Suprapubic skin (tissue), 4 donors: Measurements from ENCODE around the gene UBAP1L. TPM values are rescaled to one million over a fixed set of nuclear protein-coding genes. Genes with fewer than 3 reads are reported as not detected.

ENCODE experiments used
- DNase-seq, 2 donors: peaks; one replicate each; pipeline ENCODE4 v3.0.0-alpha.2; 2019; ENCODE audit warnings: low spot score in 2 of 2
- H3K27ac ChIP-seq: fragments of 200-600 bp; sonication (generic); one replicate; pipeline ENCODE4 v1.5.1; 2019
- H3K27me3 ChIP-seq: fragments of 200-600 bp; sonication (generic); one replicate; pipeline ENCODE4 v1.5.1; 2019
- H3K36me3 ChIP-seq: fragments of 200-600 bp; sonication (generic); one replicate; pipeline ENCODE4 v1.5.1; 2019
- H3K4me1 ChIP-seq: fragments of 200-600 bp; sonication (generic); one replicate; pipeline ENCODE4 v1.5.1; 2019
- H3K4me3 ChIP-seq: fragments of 200-600 bp; sonication (generic); one replicate; pipeline ENCODE4 v1.5.1; 2019; ENCODE audit warnings: mild to moderate bottlenecking
- H3K9me3 ChIP-seq: fragments of 200-600 bp; sonication (generic); one replicate; pipeline ENCODE4 v1.5.1; 2019
- EP300 ChIP-seq: sonication (generic); formaldehyde crosslinking; IDR thresholded peaks from one replicate; pipeline ENCODE4 v1.6.1; 2017; ENCODE audit warnings: antibody characterized with exemption
- POLR2A ChIP-seq, 2 donors: fragments of 450-650 bp; IDR thresholded peaks; one replicate each; pipeline ENCODE4 v1.6.1; 2017; ENCODE audit warnings: antibody characterized with exemption in 2 of 2, mild to moderate bottlenecking in 2 of 2, moderate library complexity in 2 of 2
- POLR2AphosphoS5 ChIP-seq, 3 donors: sonication (generic); formaldehyde crosslinking; IDR thresholded peaks; one replicate each; pipeline ENCODE4 v1.6.1; 2017; ENCODE audit warnings: antibody characterized with exemption in 3 of 3
- WGBS: methylation state at CpG from one replicate; pipeline ENCODE4 v1.1.5; 2018; 5-methylcytosine and 5-hydroxymethylcytosine counted together
- total RNA-seq, 4 donors: library from RNA; depleted of rRNA; stranded (reverse); fragments of >200 nt; gene quantifications; one replicate each; pipeline ENCODE4 v1.1.0, GENCODE V29; 2016
- TF ChIP-seq, protein P1 (sequence below), 2 donors: fragments of 200-600 bp in 1 of 2; fragments of 450-650 bp in 1 of 2; sonication (generic) in 1 of 2; IDR thresholded peaks; one replicate each; pipeline ENCODE4 v1.5.1; 2016 to 2019; ENCODE audit warnings: antibody characterized with exemption in 2 of 2, mild to moderate bottlenecking in 1 of 2, moderate library complexity in 1 of 2

UBAP1L gene
- total RNA-seq, 4 donors from 2014 or later = 2.3 to 21.4 (median 5.6) TPM

DNA sequence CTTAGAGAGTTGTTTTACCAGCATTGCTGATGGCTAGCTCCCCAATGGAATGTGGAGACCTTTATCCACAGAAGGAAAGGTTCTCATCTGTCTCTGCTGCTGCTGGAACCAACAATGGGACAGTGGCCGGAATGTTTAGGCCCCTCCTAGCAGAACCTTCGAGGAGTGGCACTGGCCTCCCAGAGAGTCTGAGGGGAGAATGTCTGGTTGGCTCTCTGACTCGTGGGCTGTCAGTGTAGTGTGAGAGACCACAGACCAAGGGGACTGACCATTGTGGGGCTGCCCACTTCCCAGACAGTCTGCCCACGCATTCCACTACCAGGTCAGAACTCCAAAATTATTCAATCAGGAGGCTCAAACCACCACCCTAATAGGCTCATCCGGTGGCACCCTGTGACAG, 52.3 kb downstream of the UBAP1L start:
- no peak for DNase-seq
- TF ChIP-seq POLR2A (IDR thresholded peaks at IDR 0.05) (no peak), POLR2AphosphoS5 (IDR thresholded peaks at IDR 0.05) (no peak), EP300 (no peak)
- TF ChIP-seq, protein P1, sequence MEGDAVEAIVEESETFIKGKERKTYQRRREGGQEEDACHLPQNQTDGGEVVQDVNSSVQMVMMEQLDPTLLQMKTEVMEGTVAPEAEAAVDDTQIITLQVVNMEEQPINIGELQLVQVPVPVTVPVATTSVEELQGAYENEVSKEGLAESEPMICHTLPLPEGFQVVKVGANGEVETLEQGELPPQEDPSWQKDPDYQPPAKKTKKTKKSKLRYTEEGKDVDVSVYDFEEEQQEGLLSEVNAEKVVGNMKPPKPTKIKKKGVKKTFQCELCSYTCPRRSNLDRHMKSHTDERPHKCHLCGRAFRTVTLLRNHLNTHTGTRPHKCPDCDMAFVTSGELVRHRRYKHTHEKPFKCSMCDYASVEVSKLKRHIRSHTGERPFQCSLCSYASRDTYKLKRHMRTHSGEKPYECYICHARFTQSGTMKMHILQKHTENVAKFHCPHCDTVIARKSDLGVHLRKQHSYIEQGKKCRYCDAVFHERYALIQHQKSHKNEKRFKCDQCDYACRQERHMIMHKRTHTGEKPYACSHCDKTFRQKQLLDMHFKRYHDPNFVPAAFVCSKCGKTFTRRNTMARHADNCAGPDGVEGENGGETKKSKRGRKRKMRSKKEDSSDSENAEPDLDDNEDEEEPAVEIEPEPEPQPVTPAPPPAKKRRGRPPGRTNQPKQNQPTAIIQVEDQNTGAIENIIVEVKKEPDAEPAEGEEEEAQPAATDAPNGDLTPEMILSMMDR (IDR thresholded peaks at IDR 0.05) = no peak
- Histone ChIP-seq H3K27ac (peak overlapping the region; percentile 37), H3K27me3 (peaks cover 17% of the 10 kb centered on the region), H3K9me3 (no peaks in the 10 kb centered on the region), H3K36me3 (no peaks in the 10 kb centered on the region), H3K4me1 (peaks cover 14% of the 10 kb centered on the region), H3K4me3 (no peak overlapping the region)
- 82% methylated on average over 4 of the region's 5 CpGs for WGBS

- peaks cover 8% of the 10 kb centered on the region for H3K4me1 ChIP-seq
- H3K27me3 ChIP-seq = peaks cover 10% of the 10 kb centered on the region
- 78% methylated on average over 5 of the region's 5 CpGs for WGBS
- H3K4me3 ChIP-seq = no peak overlapping the region
- no peaks in the 10 kb centered on the region for H3K9me3 ChIP-seq
- H3K36me3 ChIP-seq = no peaks in the 10 kb centered on the region
- peak in 1 of 2 donors; percentile 30 for DNase-seq
- no peak overlapping the region for H3K27ac ChIP-seq
- TF ChIP-seq EP300 (no peak), POLR2AphosphoS5 (IDR thresholded peaks at IDR 0.05) (no peak), POLR2A (IDR thresholded peaks at IDR 0.05) (no peak)
- TF ChIP-seq, protein P1 (IDR thresholded peaks at IDR 0.05) = no peak
Observed at GRCh38 chr15:65062061-65062460, 52.9 kb downstream of the UBAP1L start.

DNA sequence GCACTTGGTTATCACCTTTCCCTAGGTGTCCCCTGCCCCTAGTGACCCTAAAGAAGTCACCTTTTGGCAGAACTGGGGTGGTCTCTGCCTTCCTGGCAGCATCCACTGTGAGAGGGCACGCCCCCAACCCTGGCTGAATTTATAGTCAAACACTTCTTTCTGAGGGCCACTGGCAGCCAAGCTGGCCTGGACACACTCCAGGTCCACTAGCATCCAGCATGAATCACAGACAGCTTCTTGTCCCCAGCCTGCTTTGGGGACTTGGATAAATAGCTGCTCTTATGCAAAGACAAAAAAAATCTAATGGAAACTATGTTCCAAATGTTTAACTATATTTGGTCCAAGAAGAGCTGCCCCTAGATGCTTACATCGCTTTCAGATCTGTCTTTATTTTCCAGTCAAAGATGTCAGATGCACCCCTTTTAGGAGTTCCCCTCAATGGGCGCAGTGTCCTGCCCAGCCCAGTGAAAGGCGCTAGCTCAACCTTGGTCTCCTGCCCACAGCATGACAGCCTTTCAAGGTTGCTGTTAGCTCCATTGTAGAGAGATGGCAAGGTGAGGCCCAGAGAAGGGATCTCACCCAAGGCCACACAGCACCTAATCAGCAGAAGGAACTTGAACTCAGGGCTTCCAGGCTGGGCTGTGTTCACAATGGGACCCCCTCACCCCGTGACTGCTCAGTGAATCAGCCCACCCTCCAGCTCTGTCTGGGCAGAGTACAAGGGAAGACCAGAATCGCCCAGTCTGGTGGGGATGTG, 54.2 kb downstream of the UBAP1L start:
- peak in 1 of 2 donors; percentile 39 for DNase-seq
- Histone ChIP-seq H3K27me3 (no peaks in the 10 kb centered on the region), H3K4me3 (no peak overlapping the region), H3K4me1 (peaks cover 8% of the 10 kb centered on the region), H3K9me3 (no peaks in the 10 kb centered on the region), H3K36me3 (no peaks in the 10 kb centered on the region), H3K27ac (peak overlapping the region; percentile 49)
- WGBS = 85% methylated on average over 6 of the region's 6 CpGs
- TF ChIP-seq POLR2AphosphoS5 (IDR thresholded peaks at IDR 0.05) (no peak), POLR2A (IDR thresholded peaks at IDR 0.05) (no peak), EP300 (no peak)
- TF ChIP-seq, protein P1 (IDR thresholded peaks at IDR 0.05) = no peak

GRCh38 chr15:65059931-65060596, 54.9 kb downstream of the UBAP1L start:
- WGBS = 73% methylated on average over 4 of the region's 4 CpGs

More at GRCh38 chr15:65059931-65060596, 54.9 kb downstream of the UBAP1L start:
- Histone ChIP-seq H3K4me3 (no peak overlapping the region), H3K4me1 (peaks cover 8% of the 10 kb centered on the region), H3K27ac (peak overlapping the region; percentile 49), H3K9me3 (no peaks in the 10 kb centered on the region), H3K27me3 (no peaks in the 10 kb centered on the region), H3K36me3 (no peaks in the 10 kb centered on the region)
- peak in 1 of 2 donors; percentile 22 for DNase-seq
- TF ChIP-seq POLR2A (IDR thresholded peaks at IDR 0.05) (no peak), POLR2AphosphoS5 (IDR thresholded peaks at IDR 0.05) (no peak), EP300 (no peak)
- TF ChIP-seq, protein P1 (IDR thresholded peaks at IDR 0.05) = no peak
